GM23248 (cell line): ENCODE results near the gene ZNF333.

Experiments used
- EZH2 ChIP-seq: fragments of 200-600 bp; sonication (generic); IDR thresholded peaks from 2 replicates; pipeline ENCODE4 v1.6.1; 2018; ENCODE audit warnings: antibody characterized with exemption, mild to moderate bottlenecking; ENCODE audit not compliant: insufficient read depth, poor library complexity, severe bottlenecking
- EZH2phosphoT487 ChIP-seq: fragments of 200-600 bp; sonication (generic); IDR thresholded peaks from 2 replicates; pipeline ENCODE4 v1.6.1; 2018; ENCODE audit warnings: antibody characterized with exemption, moderate library complexity, mild to moderate bottlenecking, low read depth; ENCODE audit not compliant: insufficient read depth

- TF ChIP-seq EZH2, result no peak
- TF ChIP-seq EZH2phosphoT487, result no peak
Observed at GRCh38 chr19:14735915-14736314, 46.1 kb downstream of the ZNF333 start.
